HG03558 (cell line): Measurements from ENCODE around the gene C11orf21.

ENCODE experiments used
- ATAC-seq: cut with Tn5 transposase; IDR thresholded peaks from one replicate; pipeline ENCODE4 v1.9.1; 2021; ENCODE audit warnings: moderate number of reproducible peaks; ENCODE audit not compliant: unreplicated experiment; ENCODE audit errors: extremely low read depth

C11orf21 gene

DNA sequence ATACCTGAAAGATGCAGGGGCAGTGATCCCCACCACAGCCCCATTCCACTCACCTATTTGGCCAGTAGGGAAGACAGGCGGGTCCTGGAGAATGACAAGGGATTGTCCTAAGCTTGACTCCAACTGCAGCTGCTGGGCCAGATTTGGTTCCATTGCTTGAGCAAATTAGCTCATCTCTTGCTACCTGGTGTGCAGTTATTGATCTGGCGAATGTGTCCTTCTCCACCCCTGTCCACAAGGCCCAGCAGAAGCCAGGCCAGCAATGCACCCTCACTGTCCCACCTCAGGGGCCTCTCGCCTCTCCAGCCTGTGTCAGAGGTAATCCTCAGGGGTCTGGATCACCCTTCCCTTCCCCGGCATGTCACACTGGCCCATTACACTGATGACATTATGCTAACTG lies 23.4 kb upstream of the C11orf21 start:
- no peak for ATAC-seq

DNA sequence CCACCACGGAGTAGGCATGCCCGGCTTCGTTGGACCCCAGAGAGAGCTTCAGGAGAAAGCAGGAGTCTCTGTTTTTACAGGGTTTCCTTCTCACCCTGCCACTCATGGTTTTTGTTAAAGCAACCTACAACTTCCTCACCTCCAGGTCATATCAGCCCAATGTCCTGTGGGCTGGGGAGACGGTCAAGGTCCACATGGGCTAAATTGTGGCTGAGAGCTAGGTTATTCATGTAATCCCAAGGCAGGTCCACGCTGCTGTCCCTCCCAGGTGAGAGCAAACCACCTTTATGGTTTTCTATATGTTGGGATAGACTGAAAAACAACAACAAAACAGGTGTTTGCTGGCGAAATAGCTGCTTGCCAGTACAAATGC lies 19.6 kb upstream of the C11orf21 start:
- ATAC-seq: no peak

DNA sequence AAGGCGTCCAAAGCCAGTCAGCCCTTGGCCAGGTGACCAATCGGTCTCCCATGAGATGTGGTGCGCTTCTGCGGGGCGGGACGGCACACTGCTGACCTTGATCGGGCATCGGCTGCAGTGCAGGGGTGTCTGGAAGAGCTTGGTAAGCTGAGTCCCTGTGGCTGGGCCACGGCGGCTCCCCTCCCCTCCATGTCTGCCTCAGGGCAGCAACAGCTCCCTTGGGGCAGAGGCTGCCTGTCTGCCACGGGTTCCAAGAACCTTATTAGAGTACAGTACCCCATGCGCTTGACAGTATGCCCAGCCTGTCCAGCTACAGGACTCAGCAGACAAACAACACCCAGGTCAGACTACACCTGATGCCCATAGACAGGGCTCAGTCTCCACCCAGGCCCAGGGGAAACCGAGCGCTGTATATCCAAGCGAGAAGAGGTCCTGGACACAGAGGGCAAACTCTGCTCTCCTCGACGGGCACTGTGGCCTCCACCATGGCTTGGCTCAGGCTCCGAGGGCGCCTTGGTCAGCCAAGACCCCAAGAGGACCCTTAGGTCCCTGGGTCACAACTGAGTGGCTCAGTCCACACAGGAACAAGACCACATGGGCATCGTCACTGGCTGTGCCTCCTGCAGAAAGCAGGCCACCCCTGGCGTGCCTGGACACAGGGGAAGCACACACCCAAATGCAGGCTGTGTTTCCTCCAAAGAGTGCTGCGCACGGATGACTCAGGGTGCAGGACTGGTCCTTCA lies 19.0 kb upstream of the C11orf21 start:
- ATAC-seq: no peak

DNA sequence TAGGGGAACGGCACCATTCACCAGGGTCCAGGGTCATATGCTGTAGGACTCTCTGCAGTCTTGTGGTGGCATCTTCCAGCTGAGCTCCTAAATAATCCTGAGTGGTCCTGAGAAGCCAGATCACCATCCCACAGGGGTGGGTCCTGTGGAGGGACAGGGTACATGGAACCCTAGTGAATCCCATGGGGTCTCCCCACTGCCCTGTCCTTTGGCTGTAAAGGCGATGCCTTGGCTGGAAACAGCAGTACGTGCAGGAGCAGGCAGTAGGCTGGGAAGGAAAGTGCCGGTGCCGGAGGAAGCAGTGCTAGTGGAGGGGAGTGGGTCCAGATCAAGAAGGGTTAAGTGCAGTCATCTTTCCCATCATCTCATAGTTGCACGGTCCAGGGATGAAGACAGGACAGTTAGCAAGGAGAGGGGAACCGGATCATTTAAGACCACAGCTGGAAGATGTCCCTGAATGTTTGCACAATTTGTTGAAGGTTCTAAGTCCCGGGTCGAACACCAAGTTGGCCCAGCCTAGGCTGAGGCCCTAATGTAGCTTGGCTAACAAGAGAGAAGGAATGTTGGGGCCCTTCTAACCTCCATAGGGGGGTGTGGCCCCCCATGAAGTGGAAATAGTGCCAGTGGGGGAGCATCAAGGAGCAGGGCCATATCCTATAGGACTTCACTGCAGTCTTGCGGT lies 18.2 kb upstream of the C11orf21 start:
- ATAC-seq: no peak

DNA sequence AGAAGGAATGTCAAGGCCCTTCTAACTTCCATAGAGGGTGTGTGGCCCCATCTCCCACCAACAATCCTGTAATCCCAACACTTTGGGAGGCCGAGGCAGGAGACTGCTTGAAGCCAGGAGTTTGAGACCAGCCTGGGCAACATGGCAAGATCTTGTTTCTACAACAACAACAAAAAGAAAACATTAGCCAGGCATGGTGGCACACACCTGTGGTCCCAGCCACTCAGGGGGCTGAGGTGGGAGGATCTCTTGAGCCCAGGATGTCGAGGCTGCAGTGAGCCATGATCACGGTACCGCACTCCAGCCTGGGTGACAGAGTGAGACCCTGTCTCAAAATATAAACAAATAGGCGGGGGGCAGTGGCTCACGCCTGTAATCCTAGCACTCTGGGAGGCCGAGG lies 17.0 kb upstream of the C11orf21 start:
- ATAC-seq: no peak

DNA sequence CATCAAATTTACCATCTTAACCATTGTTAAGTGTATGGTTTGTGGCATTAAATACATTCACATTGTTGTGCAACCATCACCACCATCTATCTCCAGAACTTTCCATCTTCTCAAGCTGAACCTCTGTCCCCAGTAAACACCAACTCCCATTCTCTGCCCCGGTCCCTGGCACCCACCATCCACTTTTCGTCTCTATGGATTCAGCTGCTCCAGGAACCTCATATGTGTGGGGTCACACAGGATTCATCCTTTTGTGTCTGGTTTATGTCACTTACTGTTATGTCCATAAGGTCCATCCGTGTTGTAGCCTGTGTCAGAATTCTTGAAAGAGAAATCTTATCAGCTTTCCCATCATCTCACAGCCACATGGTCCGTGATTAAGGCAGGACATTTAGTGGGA lies 16.4 kb upstream of the C11orf21 start:
- ATAC-seq: no peak

DNA sequence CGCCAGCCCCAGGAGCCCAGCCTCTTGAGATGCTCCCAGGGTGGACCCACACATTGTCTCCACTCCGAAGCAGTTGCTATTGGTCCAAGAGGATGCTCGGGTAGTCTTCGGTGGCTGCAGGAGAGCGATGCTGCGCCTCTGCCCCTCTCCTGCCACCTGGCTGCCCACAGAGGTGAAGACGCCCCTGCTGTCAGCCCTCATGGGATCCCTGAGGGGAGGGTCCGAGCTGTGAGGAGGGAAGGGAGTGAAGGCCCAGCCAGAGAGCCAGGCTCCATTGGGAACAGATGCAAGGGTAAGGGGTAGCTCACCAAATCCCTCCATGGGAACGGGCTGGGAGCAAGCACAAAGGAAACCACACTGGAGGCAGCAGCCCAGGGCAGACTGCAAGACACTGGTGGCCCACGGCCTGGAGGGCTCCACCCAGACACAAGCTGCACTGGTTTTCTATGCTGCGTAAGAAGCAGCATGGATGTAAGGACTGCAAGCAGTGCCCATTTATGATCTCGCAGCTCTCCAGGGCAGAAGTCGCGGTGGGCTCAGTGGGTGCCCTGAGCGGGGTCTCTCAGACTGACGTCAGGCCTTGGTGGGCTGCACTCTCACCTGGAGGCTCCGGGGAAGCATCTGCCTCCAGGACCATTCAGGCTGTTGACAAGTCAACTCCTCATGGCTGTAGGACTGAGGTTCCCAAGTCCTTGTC lies 15.8 kb upstream of the C11orf21 start:
- no peak for ATAC-seq

DNA sequence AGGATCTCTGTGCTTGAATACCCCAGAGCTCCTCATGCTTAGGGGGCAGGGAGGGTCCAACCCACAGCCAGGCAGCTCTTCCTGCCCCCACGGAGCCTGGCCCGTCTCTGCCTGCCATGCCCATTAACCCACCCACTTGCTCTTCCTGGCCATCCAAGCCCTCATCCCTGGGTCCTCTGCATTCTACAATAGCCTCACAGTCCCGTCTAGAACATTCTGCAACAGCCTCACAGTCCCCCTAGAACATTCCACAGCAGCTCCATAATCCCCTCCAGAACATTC lies 15.2 kb upstream of the C11orf21 start:
- ATAC-seq: no peak

DNA sequence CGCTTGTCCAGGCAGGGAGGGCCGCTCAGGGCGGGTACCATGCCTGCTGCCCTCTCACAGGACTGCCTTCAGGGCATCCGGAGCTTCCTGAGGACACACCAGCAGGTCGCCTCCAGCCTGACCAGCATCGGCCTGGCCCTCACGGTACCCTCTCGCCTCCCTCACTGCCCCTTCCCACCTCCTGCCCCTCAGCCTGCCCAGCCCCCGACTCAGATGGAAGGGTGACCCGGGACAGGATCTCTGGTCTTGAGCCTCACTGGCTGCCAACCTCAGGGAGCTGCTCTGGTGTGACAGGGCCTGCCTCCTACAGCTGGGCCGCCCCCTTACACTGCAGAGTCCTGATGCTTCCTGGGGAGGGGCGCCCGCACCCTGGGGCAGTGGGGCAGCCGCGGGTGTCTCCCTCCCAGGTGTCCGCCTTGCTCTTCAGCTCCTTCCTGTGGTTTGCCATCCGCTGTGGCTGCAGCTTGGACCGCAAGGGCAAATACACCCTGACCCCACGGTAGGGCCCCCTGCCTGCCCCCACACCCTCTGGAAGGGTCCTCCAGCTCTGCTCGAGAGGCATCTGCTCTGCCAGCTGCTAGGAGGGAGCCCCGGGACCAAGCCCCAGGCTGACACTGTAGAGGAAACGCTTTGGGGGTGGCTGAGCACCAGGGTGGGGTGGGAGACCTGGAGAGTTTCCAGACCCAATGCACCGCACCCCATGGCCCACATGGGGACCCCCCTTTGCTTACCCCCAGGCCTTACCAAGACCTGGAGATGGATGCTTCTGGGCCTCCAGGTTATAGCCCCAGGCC lies 14.6 kb upstream of the C11orf21 start:
- ATAC-seq: no peak

DNA sequence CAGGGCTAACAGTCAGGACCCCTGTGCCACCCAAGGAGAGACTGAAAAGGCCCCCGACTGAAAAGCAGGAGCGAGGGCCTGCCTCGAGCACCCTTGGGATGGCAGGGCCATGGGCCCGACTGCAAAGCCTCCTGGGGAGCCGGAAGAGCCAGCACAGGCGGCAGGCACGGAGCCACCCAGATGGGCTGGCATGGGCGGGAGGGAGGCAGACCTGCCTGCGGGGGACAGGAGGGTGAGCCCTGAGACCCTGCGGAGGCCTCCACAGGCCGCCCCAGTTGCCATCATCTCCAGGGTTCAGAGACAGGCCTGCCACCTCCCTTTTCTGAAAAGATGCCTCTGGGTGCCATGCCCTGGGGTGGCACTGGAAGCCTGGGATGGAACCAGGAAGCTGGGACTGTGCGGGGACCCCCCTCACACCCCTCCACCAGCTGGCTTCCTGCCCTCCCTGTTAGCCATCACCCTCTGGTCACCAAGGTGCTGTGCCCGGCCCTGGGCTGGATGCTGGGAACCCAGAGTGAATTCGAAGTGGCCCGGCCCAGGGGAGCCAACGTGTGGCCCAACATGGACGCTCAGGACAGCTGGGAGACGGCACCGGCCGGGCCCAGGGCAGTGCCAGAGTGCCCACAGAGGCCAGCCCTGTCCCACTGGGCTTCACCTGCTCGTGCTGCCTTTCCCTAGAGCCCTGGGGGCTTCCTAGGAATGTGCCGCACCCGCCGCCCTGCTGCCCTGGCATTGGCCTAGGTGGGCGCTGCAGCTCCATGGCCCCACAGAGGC lies 13.9 kb upstream of the C11orf21 start:
- ATAC-seq: no peak

DNA sequence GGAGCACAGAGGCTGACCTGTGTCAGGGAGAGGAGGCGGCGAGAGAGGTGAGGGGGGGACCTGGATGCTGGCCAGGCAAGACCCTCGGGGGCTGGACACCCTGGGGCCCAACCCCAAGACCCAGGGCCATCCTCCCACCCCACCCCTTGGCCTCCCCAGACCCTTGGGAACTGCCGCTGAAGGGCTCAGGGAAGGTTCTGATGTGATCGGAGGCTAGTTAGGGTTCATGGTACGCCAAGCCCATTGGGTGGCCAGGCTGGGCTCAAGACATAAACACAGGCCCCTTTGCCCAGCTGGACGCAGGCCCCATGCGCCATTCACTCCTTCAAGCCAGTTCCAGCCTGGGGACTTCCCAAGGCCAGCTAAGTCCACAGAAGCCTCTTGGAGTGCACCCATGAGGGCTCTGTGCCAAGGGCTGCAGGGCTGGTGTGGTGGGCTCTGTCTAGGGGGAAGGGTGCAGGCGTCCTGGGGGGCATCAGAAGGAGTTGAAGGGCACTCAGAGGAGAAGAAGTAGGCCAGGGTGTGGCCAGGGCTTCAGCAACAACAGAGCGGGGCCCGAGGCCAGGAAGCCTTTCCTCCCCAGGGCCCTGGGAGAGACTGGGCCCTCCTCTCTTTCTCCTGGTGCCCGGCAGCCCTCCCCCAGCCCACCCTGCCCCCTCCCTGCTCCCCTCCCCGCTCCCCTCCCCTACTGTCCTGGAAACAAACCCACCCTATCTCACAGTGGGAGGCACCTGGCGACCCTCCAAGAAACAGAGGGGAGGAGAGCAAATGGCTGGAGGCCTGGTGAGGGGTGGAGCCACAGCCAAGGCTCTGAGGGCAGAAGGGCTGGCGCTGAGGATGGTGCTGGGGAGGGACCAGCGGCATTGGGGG lies 13.0 kb upstream of the C11orf21 start:
- ATAC-seq: no peak

DNA sequence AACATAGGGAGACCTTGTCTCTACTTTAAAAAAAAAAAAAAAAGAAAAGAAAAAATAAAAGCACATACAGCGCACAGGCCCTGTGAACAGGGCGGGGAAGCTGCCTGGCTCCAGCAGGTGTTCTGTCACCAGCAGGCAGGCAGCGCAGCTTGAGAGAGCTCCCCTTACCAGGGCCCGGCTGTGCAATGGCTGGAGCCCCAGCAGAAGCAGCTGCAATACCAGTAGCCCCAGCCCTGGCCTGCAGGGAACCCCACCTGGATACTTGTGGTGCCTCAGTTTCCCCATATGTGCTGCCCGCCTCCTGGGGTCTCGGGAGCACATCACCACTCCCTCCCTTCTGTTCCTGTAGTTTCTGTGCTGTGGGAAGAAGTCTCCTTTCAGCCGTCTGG lies 12.4 kb upstream of the C11orf21 start:
- ATAC-seq: no peak

DNA sequence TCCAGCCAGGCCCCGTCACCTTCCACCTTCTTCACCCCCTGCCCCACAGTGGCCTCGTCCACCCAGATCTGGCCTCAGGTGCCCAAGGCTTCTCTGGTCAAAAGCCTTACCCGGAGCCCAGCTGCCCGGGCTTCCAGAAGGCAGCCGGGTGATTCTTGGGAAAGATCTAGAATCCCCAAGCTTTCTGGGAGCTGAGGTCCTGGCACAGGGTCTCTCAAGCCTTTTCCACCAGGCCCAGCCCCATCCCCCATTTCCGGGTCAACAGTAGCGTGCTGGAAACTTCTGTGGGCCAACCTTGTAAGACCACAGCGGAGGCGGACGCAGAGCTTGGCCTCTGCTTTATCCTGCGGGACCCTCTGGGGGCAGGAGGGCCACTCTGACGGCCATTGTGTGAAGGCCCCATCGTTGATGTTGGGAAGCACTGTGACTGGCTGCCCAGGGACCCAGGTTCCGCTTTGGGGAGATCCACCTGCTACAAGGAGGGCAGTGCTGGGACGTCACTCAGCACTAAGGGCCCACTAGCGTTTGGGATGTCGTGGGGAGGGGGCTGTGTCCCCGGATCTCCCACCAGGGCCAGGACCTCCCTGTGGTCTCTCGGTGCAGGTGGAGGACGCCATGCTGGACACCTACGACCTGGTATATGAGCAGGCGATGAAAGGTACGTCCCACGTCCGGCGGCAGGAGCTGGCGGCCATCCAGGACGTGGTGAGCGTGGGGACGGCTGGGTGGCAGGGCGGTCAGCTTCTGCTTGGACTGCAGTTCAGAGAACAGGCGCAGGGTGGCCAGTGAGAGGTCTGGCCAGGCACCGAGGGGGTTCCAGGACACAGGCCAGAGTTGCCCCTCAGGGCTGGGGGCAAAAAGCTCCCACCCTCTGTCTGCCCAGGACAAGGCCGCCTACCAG lies 11.6 kb upstream of the C11orf21 start:
- no peak for ATAC-seq

DNA sequence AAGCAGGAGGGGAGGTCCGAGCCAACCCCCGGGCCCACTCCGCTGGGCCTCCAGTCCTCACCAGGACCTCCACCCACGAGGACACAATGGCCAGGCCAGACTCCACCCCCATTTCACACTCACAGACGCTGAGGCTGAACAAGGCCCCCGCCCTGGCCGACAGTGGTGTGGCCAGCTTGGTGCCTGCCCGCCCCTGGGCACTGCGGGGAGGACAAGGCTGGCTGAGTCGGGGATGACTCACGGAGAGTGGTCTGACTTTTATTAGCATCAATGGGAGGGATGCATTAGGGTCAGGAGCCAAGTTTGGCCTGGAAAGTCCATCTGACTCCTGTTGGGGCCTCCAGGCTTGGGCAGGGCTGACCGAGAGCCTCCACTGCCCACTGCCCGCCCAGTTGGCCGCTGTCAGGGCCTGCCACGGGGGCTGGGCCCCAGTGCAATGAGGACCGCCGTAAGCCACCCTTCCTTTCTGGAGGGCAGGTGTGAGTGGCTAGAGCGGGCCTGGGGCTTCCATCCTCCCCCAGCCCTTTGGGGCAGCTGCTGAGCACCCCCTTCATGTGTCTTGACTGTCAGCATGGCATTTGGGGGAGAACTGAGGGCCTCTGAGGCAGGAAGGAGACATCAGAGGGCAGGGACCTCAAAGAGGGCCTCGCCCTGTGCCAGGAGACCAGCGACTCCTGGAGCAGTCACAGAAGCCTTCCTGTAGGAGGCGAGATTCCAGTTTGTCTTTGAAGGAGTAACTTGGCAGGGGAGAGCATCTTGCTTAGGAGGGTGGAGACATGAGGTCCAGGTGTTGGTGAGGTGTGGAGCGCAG lies 10.7 kb upstream of the C11orf21 start:
- ATAC-seq: no peak

DNA sequence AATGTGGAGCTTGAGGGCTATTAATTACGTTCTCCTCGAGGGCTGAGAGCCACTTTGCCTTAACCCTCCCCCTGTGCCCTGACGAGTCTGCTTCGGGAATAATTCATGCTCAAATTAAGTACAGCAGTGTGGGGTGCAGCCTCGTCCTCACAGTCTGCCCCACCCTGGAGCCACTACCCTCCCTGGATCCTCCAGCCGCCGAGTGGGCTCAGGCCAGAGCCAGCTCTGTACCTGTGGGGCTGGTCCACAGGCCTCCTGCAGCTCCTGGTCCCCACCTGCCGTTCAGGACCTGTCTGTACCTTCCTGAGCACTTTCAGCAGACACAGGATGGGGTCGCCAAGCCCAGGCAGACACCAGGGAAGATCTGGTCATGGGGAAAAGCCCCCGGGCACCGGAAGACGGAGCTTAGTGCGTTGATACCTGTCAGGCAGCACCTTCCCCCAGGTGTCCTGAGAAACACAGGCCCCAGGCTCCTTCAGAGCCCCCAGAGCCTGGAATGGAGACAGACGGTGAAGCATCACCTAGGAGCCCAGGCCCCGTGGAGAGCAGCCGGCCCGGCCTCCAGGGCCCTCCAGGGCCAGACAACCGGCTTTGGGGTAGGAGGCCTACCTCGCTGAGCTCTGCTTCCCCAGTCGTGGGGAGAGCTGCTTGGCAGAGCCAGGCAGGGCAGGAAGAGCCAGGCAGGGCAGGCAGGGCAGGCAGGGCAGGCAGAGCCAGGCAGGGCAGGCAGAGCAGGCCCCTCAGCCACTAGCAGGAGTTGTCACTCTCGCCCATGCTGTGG lies 9.8 kb upstream of the C11orf21 start:
- no peak for ATAC-seq

DNA sequence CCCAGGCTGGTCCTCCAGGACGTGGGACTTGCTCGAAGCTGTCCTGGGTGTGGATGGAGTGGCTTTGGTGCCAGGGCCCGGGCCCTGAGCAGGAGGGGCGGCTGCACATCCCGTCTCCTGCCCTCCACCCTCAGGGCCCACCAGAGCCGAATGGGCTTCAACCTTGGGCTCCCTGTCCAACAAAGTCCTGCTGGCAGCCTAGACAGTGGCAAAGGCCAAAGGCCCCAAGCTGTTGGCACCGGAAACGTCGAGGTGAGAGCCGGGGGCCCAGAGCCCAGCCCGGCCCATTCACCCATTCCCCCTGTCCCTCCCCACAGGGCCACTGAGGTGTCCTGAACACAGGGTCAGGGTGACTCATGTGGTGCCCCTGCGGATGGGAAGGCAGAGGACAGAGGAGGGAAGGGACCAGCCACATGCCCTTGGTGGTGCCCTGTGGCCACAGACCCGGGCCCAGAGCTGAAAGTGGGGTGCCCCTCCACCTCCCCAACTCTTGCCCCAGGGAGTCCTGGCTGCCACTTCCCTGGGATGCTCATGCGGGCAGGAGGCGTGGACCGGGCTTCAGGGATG lies 9.2 kb upstream of the C11orf21 start:
- ATAC-seq: no peak
